ENCODE data around the gene SMARCAL1.

GRCh38 chr2:216475767-216476166 lies 63.5 kb downstream of the SMARCAL1 start:
- TF ChIP-seq TAF1 (IDR thresholded peaks at IDR 0.05; ENCODE audit: low read depth) (no peak), MXI1 (conservative IDR thresholded peaks at IDR 0.05; ENCODE audit: poor library complexity, severe bottlenecking) (no peak), EZH2 (IDR thresholded peaks at IDR 0.05; ENCODE audit: borderline replicate concordance, insufficient read depth, low read length, poor library complexity, severe bottlenecking) (no peak), RAD21 (conservative IDR thresholded peaks at IDR 0.05) (no peak), POLR2AphosphoS5 (IDR thresholded peaks at IDR 0.05) (no peak), EP300 (conservative IDR thresholded peaks at IDR 0.05; ENCODE audit: poor library complexity, severe bottlenecking) (no peak), SMC3 (conservative IDR thresholded peaks at IDR 0.05; ENCODE audit: poor library complexity) (no peak)
- TF ChIP-seq, protein P1, sequence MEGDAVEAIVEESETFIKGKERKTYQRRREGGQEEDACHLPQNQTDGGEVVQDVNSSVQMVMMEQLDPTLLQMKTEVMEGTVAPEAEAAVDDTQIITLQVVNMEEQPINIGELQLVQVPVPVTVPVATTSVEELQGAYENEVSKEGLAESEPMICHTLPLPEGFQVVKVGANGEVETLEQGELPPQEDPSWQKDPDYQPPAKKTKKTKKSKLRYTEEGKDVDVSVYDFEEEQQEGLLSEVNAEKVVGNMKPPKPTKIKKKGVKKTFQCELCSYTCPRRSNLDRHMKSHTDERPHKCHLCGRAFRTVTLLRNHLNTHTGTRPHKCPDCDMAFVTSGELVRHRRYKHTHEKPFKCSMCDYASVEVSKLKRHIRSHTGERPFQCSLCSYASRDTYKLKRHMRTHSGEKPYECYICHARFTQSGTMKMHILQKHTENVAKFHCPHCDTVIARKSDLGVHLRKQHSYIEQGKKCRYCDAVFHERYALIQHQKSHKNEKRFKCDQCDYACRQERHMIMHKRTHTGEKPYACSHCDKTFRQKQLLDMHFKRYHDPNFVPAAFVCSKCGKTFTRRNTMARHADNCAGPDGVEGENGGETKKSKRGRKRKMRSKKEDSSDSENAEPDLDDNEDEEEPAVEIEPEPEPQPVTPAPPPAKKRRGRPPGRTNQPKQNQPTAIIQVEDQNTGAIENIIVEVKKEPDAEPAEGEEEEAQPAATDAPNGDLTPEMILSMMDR (IDR thresholded peaks at IDR 0.05; ENCODE audit: poor library complexity, severe bottlenecking), result no peak
- TF ChIP-seq, protein P2, sequence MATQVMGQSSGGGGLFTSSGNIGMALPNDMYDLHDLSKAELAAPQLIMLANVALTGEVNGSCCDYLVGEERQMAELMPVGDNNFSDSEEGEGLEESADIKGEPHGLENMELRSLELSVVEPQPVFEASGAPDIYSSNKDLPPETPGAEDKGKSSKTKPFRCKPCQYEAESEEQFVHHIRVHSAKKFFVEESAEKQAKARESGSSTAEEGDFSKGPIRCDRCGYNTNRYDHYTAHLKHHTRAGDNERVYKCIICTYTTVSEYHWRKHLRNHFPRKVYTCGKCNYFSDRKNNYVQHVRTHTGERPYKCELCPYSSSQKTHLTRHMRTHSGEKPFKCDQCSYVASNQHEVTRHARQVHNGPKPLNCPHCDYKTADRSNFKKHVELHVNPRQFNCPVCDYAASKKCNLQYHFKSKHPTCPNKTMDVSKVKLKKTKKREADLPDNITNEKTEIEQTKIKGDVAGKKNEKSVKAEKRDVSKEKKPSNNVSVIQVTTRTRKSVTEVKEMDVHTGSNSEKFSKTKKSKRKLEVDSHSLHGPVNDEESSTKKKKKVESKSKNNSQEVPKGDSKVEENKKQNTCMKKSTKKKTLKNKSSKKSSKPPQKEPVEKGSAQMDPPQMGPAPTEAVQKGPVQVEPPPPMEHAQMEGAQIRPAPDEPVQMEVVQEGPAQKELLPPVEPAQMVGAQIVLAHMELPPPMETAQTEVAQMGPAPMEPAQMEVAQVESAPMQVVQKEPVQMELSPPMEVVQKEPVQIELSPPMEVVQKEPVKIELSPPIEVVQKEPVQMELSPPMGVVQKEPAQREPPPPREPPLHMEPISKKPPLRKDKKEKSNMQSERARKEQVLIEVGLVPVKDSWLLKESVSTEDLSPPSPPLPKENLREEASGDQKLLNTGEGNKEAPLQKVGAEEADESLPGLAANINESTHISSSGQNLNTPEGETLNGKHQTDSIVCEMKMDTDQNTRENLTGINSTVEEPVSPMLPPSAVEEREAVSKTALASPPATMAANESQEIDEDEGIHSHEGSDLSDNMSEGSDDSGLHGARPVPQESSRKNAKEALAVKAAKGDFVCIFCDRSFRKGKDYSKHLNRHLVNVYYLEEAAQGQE (IDR thresholded peaks at IDR 0.05; ENCODE audit: borderline replicate concordance), result no peak

Data from neural cell (in vitro differentiated cells).